ENCODE data around the gene AP2B1. TPM values are rescaled to one million over a fixed set of nuclear protein-coding genes. Genes with fewer than 3 reads are reported as not detected.
A peak's percentile ranks its signal among the peaks of the same experiment; 100 is the strongest.

Gene AP2B1
- total and polyA plus RNA-seq, 9 of the 15 experiments (the other 6 are each of a cell fraction or from before 2014, with no cell fraction given): 60.1 to 287 (median 105) TPM

DNA sequence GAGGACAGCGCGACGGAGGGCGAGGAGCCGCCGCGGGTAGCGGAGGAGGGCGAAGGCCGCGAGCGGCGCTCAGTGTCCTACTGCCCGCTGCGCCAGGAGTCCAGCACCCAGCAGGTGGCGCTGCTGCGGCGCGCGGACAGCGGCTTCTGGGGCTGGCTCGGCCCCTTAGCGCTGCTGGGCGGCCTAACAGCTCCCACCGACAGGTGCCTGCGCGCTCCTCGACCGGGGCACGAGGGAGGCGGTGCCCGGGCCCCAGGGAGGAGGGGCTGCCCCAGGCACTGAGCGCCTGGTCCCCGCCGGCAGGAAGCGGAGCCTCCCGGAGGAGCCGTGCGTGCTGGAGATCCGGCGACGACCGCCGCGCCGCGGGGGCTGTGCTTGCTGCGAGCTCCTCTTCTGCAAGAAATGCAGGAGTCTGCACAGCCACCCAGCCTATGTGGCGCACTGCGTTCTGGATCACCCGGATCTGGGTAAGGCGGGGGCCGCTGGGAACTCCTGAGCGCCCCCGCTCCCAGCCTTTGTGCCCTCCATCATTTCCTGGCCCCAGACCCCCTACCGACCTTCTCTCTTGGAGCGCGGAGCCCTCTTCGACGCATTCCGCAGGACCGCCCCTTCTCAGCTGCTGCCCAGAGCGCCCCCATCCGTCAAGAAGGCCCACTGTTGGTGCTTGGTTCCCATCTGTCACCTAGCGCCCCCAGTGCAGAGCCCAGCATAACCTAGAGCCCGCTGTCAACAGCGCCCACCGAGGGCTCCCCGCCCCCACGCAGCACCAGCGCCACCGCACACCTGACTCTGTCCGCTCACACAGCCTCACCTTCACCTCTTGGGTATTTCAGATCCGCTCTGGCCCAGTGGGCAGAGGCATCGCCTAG lies 177.2 kb downstream of the AP2B1 start (continued):
- no peak for TF ChIP-seq ZFPM2 (CRISPR knock-in tag; IDR thresholded peaks at IDR 0.05)
- TF ChIP-seq ZNF184 (CRISPR knock-in tag; IDR thresholded peaks at IDR 0.05): no peak
- TF ChIP-seq, protein P1, sequence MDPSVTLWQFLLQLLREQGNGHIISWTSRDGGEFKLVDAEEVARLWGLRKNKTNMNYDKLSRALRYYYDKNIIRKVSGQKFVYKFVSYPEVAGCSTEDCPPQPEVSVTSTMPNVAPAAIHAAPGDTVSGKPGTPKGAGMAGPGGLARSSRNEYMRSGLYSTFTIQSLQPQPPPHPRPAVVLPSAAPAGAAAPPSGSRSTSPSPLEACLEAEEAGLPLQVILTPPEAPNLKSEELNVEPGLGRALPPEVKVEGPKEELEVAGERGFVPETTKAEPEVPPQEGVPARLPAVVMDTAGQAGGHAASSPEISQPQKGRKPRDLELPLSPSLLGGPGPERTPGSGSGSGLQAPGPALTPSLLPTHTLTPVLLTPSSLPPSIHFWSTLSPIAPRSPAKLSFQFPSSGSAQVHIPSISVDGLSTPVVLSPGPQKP (CRISPR knock-in tag; IDR thresholded peaks at IDR 0.05): no peak
- TF ChIP-seq NCOA1 (IDR thresholded peaks at IDR 0.05; ENCODE audit: low read depth): no peak
- no peak for TF ChIP-seq ZFP30 (CRISPR knock-in tag; IDR thresholded peaks at IDR 0.05; ENCODE audit: borderline replicate concordance)
- no peak for TF ChIP-seq KDM4B (IDR thresholded peaks at IDR 0.05; ENCODE audit: borderline replicate concordance in 2 of 2, low read depth in 1 of 2)
- TF ChIP-seq ZNF699 (CRISPR knock-in tag; IDR thresholded peaks at IDR 0.05; ENCODE audit: insufficient replicate concordance): no peak
- no peak for TF ChIP-seq CAMTA2 (CRISPR knock-in tag; conservative IDR thresholded peaks at IDR 0.05)
- TF ChIP-seq MAFK (IDR thresholded peaks at IDR 0.05; ENCODE audit: low read length): no peak
- TF ChIP-seq RHOXF2B (CRISPR knock-in tag; conservative IDR thresholded peaks at IDR 0.05): no peak
- TF ChIP-seq ZNF518B (CRISPR knock-in tag; IDR thresholded peaks at IDR 0.05): no peak
- TF ChIP-seq, protein P2, sequence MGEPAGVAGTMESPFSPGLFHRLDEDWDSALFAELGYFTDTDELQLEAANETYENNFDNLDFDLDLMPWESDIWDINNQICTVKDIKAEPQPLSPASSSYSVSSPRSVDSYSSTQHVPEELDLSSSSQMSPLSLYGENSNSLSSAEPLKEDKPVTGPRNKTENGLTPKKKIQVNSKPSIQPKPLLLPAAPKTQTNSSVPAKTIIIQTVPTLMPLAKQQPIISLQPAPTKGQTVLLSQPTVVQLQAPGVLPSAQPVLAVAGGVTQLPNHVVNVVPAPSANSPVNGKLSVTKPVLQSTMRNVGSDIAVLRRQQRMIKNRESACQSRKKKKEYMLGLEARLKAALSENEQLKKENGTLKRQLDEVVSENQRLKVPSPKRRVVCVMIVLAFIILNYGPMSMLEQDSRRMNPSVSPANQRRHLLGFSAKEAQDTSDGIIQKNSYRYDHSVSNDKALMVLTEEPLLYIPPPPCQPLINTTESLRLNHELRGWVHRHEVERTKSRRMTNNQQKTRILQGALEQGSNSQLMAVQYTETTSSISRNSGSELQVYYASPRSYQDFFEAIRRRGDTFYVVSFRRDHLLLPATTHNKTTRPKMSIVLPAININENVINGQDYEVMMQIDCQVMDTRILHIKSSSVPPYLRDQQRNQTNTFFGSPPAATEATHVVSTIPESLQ (CRISPR knock-in tag; IDR thresholded peaks at IDR 0.05): no peak
- TF ChIP-seq ZNF511 (CRISPR knock-in tag; IDR thresholded peaks at IDR 0.05): no peak
- no peak for TF ChIP-seq POLR3A (IDR thresholded peaks at IDR 0.05; ENCODE audit: borderline replicate concordance, extremely low read depth, insufficient read depth, insufficient read length)
- TF ChIP-seq NR2C2 (CRISPR knock-in tag; IDR thresholded peaks at IDR 0.05): no peak
- TF ChIP-seq NR2C2 (tag; IDR thresholded peaks at IDR 0.05): 0 out of 2 replicates have a peak, but pooled peaks have one; percentile 26
- peak in 1 of 2 experiments; percentile 56; a peak in 2 of 4 replicates for TF ChIP-seq MNT (conservative IDR thresholded peaks at IDR 0.05)
- no peak for TF ChIP-seq PTRF (tag; IDR thresholded peaks at IDR 0.05)
- no peak for TF ChIP-seq SPI1 (IDR thresholded peaks at IDR 0.05; ENCODE audit: borderline replicate concordance, low read depth, low read length)

Data from K562 (cell line).